DND-41 (cell line): Measurements from ENCODE around the gene KRT9.

ENCODE experiments used
- ATAC-seq: fragments of 200-7000 bp; cut with Tn5 transposase; 3 replicates; pipeline ENCODE4 v1.9.1; 2021; ENCODE audit warnings: low read depth; ENCODE audit not compliant: insufficient read depth
- DNase-seq: peaks from one replicate; pipeline ENCODE4 v3.0.0-alpha.2; 2020
- H2AFZ ChIP-seq: 2 replicates; pipeline ENCODE4 v1.6.0; 2012; ENCODE audit warnings: low read depth, low read length
- H3K27ac ChIP-seq: 2 replicates; pipeline ENCODE4 v1.5.1; 2012; ENCODE audit warnings: low read length, inconsistent platforms
- H3K27me3 ChIP-seq: fragments of 200-600 bp; sonication (generic); 2 replicates; pipeline ENCODE4 v1.6.0; 2012; ENCODE audit warnings: low read length, mild to moderate bottlenecking, inconsistent platforms; ENCODE audit not compliant: insufficient read depth, poor library complexity
- H3K36me3 ChIP-seq: 2 replicates; pipeline ENCODE4 v1.5.1; 2012; ENCODE audit warnings: low read length, inconsistent platforms; ENCODE audit not compliant: insufficient read depth
- H3K4me1 ChIP-seq: 2 replicates; pipeline ENCODE4 v1.5.1; 2012; ENCODE audit warnings: mild to moderate bottlenecking, low read length; ENCODE audit not compliant: insufficient read depth
- H3K4me2 ChIP-seq: 2 replicates; pipeline ENCODE4 v1.6.0; 2012; ENCODE audit warnings: mild to moderate bottlenecking, moderate library complexity, low read length, inconsistent platforms; ENCODE audit not compliant: insufficient read depth
- H3K4me3 ChIP-seq, 2 experiments: fragments of 200-600 bp in 1 of 2; shearing (Covaris generic) in 1 of 2; 2 replicates each; pipeline ENCODE4 v1.5.1; 2012 to 2016; ENCODE audit warnings: inconsistent platforms in 2 of 2, low read length in 2 of 2, mild to moderate bottlenecking in 2 of 2, low read depth in 1 of 2, moderate library complexity in 1 of 2
- H3K79me2 ChIP-seq: 2 replicates; pipeline ENCODE4 v1.6.0; 2012; ENCODE audit warnings: low read length, inconsistent platforms; ENCODE audit not compliant: insufficient read depth
- H3K9ac ChIP-seq: 2 replicates; pipeline ENCODE4 v1.6.0; 2012; ENCODE audit warnings: low read depth, mild to moderate bottlenecking, inconsistent platforms, low read length, moderate library complexity
- H3K9me3 ChIP-seq: 2 replicates; pipeline ENCODE4 v1.5.1; 2012; ENCODE audit warnings: low read length, moderate library complexity, mild to moderate bottlenecking, inconsistent platforms; ENCODE audit not compliant: insufficient read depth, severe bottlenecking
- H4K20me1 ChIP-seq: 2 replicates; pipeline ENCODE4 v1.6.0; 2012; ENCODE audit warnings: low read length; ENCODE audit not compliant: insufficient read depth
- EZH2 ChIP-seq: IDR thresholded peaks from 3 replicates; pipeline ENCODE4 v1.6.1; 2012; ENCODE audit warnings: borderline replicate concordance, low read depth, mild to moderate bottlenecking, moderate library complexity, low read length, inconsistent platforms; ENCODE audit not compliant: severe bottlenecking
- TF ChIP-seq, protein P1 (sequence below): IDR thresholded peaks from 2 replicates; pipeline ENCODE4 v1.5.1; 2012; ENCODE audit warnings: borderline replicate concordance, low read length, moderate library complexity, mild to moderate bottlenecking; ENCODE audit not compliant: poor library complexity, severe bottlenecking; ENCODE audit errors: extremely low read depth

The KRT9 gene

DNA sequence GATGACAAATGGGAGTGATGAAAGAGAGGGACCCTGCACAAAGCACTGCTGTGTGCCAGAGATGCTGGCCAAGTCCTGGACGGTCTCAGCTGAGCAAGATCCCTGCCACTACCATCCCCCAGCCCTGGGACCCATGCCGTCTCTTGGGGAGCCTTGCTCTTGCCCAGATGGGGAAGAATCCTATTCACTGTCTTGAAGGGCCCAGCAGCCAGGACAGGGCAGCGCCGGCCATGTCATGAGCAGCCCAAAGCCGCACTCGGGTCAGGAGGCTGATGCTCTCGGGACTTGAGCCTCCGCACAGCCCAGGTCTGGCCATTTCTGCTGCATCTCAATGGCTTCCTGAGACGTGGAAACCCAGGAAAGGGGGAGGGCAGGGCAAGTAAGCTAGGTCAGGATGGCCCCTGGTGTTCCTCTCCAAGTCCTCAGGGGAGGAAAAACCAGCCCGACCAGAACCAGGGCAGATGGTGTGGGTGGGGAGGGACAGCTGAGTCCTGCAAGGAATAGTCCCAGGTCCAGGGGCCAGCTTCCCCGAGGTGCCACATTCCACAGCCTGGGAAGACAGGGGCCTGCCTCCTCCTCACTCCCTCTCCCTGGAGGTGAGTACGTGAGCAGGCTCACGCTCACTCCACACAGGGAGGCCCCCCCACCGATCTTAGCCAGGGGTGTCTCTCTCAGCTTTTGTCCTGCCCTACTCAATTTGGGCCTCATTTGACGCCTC is 35.9 kb downstream of the KRT9 start:
- Histone ChIP-seq H3K4me2 (no peak overlapping the region), H3K4me1 (no peaks in the 10 kb centered on the region), H3K4me3 (no peak overlapping the region), H3K36me3 (no peaks in the 10 kb centered on the region), H2AFZ (no peak overlapping the region), H3K79me2 (no peaks in the 10 kb centered on the region), H3K27ac (no peak overlapping the region), H3K9ac (no peak overlapping the region), H3K27me3 (peaks cover 26% of the 10 kb centered on the region), H3K9me3 (no peaks in the 10 kb centered on the region), H4K20me1 (no peaks in the 10 kb centered on the region; the same call in 1 of the 2 replicates)
- no peak for DNase-seq
- no peak for ATAC-seq
- TF ChIP-seq, protein P1, sequence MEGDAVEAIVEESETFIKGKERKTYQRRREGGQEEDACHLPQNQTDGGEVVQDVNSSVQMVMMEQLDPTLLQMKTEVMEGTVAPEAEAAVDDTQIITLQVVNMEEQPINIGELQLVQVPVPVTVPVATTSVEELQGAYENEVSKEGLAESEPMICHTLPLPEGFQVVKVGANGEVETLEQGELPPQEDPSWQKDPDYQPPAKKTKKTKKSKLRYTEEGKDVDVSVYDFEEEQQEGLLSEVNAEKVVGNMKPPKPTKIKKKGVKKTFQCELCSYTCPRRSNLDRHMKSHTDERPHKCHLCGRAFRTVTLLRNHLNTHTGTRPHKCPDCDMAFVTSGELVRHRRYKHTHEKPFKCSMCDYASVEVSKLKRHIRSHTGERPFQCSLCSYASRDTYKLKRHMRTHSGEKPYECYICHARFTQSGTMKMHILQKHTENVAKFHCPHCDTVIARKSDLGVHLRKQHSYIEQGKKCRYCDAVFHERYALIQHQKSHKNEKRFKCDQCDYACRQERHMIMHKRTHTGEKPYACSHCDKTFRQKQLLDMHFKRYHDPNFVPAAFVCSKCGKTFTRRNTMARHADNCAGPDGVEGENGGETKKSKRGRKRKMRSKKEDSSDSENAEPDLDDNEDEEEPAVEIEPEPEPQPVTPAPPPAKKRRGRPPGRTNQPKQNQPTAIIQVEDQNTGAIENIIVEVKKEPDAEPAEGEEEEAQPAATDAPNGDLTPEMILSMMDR: no peak
- TF ChIP-seq EZH2: no peak

DNA sequence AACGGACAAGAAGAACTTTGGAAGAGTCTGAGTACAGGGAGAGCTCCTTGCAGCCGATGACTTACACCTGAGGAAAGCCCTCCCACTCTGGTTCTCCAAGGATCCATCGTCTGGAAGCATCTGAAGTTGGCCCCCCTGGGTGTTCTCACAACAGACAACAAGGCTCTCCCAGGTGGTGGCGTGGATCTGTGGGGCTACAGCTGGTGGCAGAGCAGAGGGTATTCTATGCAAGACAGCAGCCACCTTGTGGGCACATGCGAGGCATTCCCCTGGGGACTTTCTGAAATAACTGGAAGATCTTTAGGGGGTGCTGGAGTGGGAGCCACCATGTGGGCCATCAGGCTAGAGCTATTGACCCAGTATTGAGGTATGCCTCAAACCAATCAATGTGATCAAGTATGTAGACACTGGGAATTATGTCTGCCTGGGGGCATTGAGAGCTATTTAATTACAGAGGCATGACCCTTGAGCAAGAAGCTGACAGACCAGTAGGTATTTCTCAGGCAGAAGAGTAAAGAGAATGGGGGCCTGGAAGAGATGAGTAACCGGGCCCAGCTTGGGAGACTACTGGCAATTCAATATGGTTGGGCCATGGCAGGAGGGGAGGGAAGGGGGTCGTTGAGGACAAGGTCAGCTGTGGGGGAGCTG is 36.8 kb downstream of the KRT9 start:
- Histone ChIP-seq H3K27ac (no peak overlapping the region), H3K9me3 (no peaks in the 10 kb centered on the region), H3K9ac (no peak overlapping the region), H2AFZ (no peak overlapping the region), H4K20me1 (no peaks in the 10 kb centered on the region; the same call in 1 of the 2 replicates), H3K79me2 (no peaks in the 10 kb centered on the region), H3K27me3 (peaks cover 28% of the 10 kb centered on the region), H3K4me1 (no peaks in the 10 kb centered on the region), H3K4me3 (no peak overlapping the region), H3K4me2 (no peak overlapping the region), H3K36me3 (no peaks in the 10 kb centered on the region)
- no peak for TF ChIP-seq EZH2
- TF ChIP-seq, protein P1: no peak
- ATAC-seq (no peak), DNase-seq (no peak)

- Histone ChIP-seq H3K4me1 (no peaks in the 10 kb centered on the region), H3K9me3 (no peaks in the 10 kb centered on the region), H3K36me3 (no peaks in the 10 kb centered on the region), H3K4me3 (no peak overlapping the region), H3K27me3 (peaks cover 39% of the 10 kb centered on the region), H3K9ac (no peak overlapping the region), H4K20me1 (no peaks in the 10 kb centered on the region; the same call in none of the 2 replicates), H3K4me2 (no peak overlapping the region), H2AFZ (no peak overlapping the region), H3K79me2 (no peaks in the 10 kb centered on the region), H3K27ac (no peak overlapping the region)
- DNase-seq (no peak), ATAC-seq (no peak)
- TF ChIP-seq EZH2: no peak
- TF ChIP-seq, protein P1: no peak
Measured at GRCh38 chr17:41533613-41534012, 38.2 kb downstream of the KRT9 start.
